Trophoblast cell (in vitro differentiated cells and primary cell): ENCODE results near the gene RPL29. TPM values are rescaled to one million over a fixed set of nuclear protein-coding genes. Genes with fewer than 3 reads are reported as not detected.
"Not testable (repeated sequence)": the region's sequence is repeated elsewhere in the genome, so short reads cannot be mapped to it uniquely, and the experiment has no call there.

ENCODE experiments used
- DNase-seq, 2 donors: peaks; one replicate each; pipeline ENCODE4 v3.0.0-alpha.2; 2016
- H2AFZ ChIP-seq: 2 replicates; pipeline ENCODE4 v1.6.1; 2013; ENCODE audit warnings: low read length, moderate library complexity, mild to moderate bottlenecking; ENCODE audit not compliant: insufficient read depth, poor library complexity
- H2AK5ac ChIP-seq: 2 replicates; pipeline ENCODE4 v1.6.1; 2013; ENCODE audit warnings: mild to moderate bottlenecking, low read length
- H2BK120ac ChIP-seq: 2 replicates; pipeline ENCODE4 v1.6.1; 2013; ENCODE audit warnings: low read length, mild to moderate bottlenecking, moderate library complexity; ENCODE audit not compliant: insufficient read depth, poor library complexity
- H2BK12ac ChIP-seq: 2 replicates; pipeline ENCODE4 v1.6.1; 2013; ENCODE audit warnings: mild to moderate bottlenecking, low read length, moderate library complexity
- H2BK5ac ChIP-seq: 2 replicates; pipeline ENCODE4 v1.6.1; 2013; ENCODE audit warnings: low read length, low read depth, moderate library complexity, mild to moderate bottlenecking; ENCODE audit not compliant: poor library complexity
- H3K14ac ChIP-seq: 2 replicates; pipeline ENCODE4 v1.6.1; 2013; ENCODE audit warnings: mild to moderate bottlenecking, low read length
- H3K18ac ChIP-seq: 2 replicates; pipeline ENCODE4 v1.6.1; 2013; ENCODE audit warnings: mild to moderate bottlenecking, low read length
- H3K23ac ChIP-seq: 2 replicates; pipeline ENCODE4 v1.6.1; 2013; ENCODE audit warnings: low read length
- H3K27ac ChIP-seq: 2 replicates; pipeline ENCODE4 v1.5.1; 2013; ENCODE audit warnings: low read depth, mild to moderate bottlenecking, inconsistent platforms, low read length, moderate library complexity
- H3K27me3 ChIP-seq: 2 replicates; pipeline ENCODE4 v1.6.1; 2013; ENCODE audit warnings: inconsistent platforms, mild to moderate bottlenecking, low read length, moderate library complexity; ENCODE audit not compliant: insufficient read depth
- H3K36me3 ChIP-seq, 2 experiments: 1 replicate in 1 of 2; 2 replicates in 1 of 2; pipeline ENCODE4 v1.6.1; 2013; ENCODE audit warnings: low read length in 2 of 2, mild to moderate bottlenecking in 2 of 2, moderate library complexity in 1 of 2; ENCODE audit not compliant: insufficient read depth in 2 of 2, control insufficient read depth in 1 of 2
- H3K4ac ChIP-seq: 2 replicates; pipeline ENCODE4 v1.6.1; 2013; ENCODE audit warnings: low read depth, mild to moderate bottlenecking, low read length, moderate library complexity
- H3K4me1 ChIP-seq, 2 experiments: 1 replicate in 1 of 2; 2 replicates in 1 of 2; pipeline ENCODE4 v1.6.1; 2013; ENCODE audit warnings: low read length in 2 of 2, mild to moderate bottlenecking in 2 of 2, moderate library complexity in 1 of 2; ENCODE audit not compliant: insufficient read depth in 2 of 2, control insufficient read depth in 1 of 2
- H3K4me2 ChIP-seq: 2 replicates; pipeline ENCODE4 v1.6.1; 2013; ENCODE audit warnings: inconsistent platforms, mild to moderate bottlenecking, low read length, moderate library complexity
- H3K4me3 ChIP-seq: 2 replicates; pipeline ENCODE4 v1.5.1; 2013; ENCODE audit warnings: mild to moderate bottlenecking, low read depth, low read length, inconsistent platforms
- H3K79me1 ChIP-seq: one replicate; pipeline ENCODE4 v1.6.1; 2013; ENCODE audit warnings: low read length
- H3K79me2 ChIP-seq: 2 replicates; pipeline ENCODE4 v1.6.1; 2013; ENCODE audit warnings: low read length, mild to moderate bottlenecking; ENCODE audit not compliant: control insufficient read depth, insufficient read depth, poor library complexity
- H3K9ac ChIP-seq: 2 replicates; pipeline ENCODE4 v1.6.1; 2013; ENCODE audit warnings: mild to moderate bottlenecking, low read length
- H3K9me3 ChIP-seq: 2 replicates; pipeline ENCODE4 v1.6.1; 2013; ENCODE audit warnings: low read depth, mild to moderate bottlenecking, control low read depth, inconsistent platforms, low read length; ENCODE audit not compliant: insufficient read depth
- H4K12ac ChIP-seq: 2 replicates; pipeline ENCODE4 v1.6.1; 2013; ENCODE audit warnings: low read depth, mild to moderate bottlenecking, low read length, moderate library complexity
- H4K8ac ChIP-seq: 2 replicates; pipeline ENCODE4 v1.6.1; 2013; ENCODE audit warnings: low read depth, mild to moderate bottlenecking, low read length, moderate library complexity
- H4K91ac ChIP-seq: one replicate; pipeline ENCODE4 v1.6.1; 2013; ENCODE audit warnings: low read depth, mild to moderate bottlenecking, low read length, moderate library complexity
- WGBS: extraction: QIAGEN DNeasy Blood & Tissue Kit; methylation state at CpG from one replicate; pipeline ENCODE4 v1.1.7; 2013; ENCODE audit warnings: missing lambda C conversion rate; ENCODE audit not compliant: insufficient read length, insufficient coverage; ENCODE audit errors: extremely low coverage; 5-methylcytosine and 5-hydroxymethylcytosine counted together
- polyA plus RNA-seq: library from polyadenylated mRNA; stranded (reverse); fragments of 200-250 nt; gene quantifications from 2 replicates; pipeline ENCODE4 v1.2.3, GENCODE V29; 2013

Gene RPL29
- polyA plus RNA-seq: 1,473 and 1,577 TPM in 2 replicates

GRCh38 chr3:51995346-51996163 is at the start of gene RPL29:
RPL29 (minus strand) TSS chr3:51995895; CDS start chr3:51995461, 434 bp downstream.
- no peaks in the 10 kb centered on the region for H3K27me3 ChIP-seq
- H3K4me2 ChIP-seq: peak within 1 kb of the TSS; percentile 82
- no peak within 1 kb of the TSS for H3K23ac ChIP-seq
- peak within 1 kb of the TSS; percentile 94 for H4K91ac ChIP-seq
- H3K4me1 ChIP-seq: peaks cover 13% of the 10 kb centered on the region in 2 experiments
- H2AK5ac ChIP-seq: peak within 1 kb of the TSS; percentile 93
- H3K27ac ChIP-seq: peak within 1 kb of the TSS; percentile 84
- peak within 1 kb of the TSS; percentile 90 for H2BK5ac ChIP-seq
- H3K14ac ChIP-seq: peak within 1 kb of the TSS; percentile 95
- H2AFZ ChIP-seq: peak within 1 kb of the TSS; percentile 84
- peak within 1 kb of the TSS; percentile 98 for H4K8ac ChIP-seq
- peak within 1 kb of the TSS; percentile 86 for H4K12ac ChIP-seq
- H3K4ac ChIP-seq: peak within 1 kb of the TSS; percentile 99
- H3K18ac ChIP-seq: peak within 1 kb of the TSS; percentile 92
- peaks cover 8% of the 10 kb centered on the region for H3K79me1 ChIP-seq
- peak within 1 kb of the TSS; percentile 59 for H2BK120ac ChIP-seq
- no peak within 1 kb of the TSS for H2BK12ac ChIP-seq
- WGBS: no CpG with 5 or more reads among the region's 40 CpGs
- H3K4me3 ChIP-seq: peak within 1 kb of the TSS; percentile 95
- H3K9me3 ChIP-seq: no peaks in the 10 kb centered on the region
- peaks cover 11% of the 10 kb centered on the region for H3K79me2 ChIP-seq
- peak; percentile 91 to 97 for DNase-seq
- peaks cover 32 to 33% of the 10 kb centered on the region in 2 experiments for H3K36me3 ChIP-seq
- H3K9ac ChIP-seq: peak within 1 kb of the TSS; percentile 94

- H4K12ac ChIP-seq: no peak overlapping the region
- peak overlapping the region; percentile 28 for H3K4ac ChIP-seq
- H3K9ac ChIP-seq: no peak overlapping the region
- H2BK12ac ChIP-seq: peak overlapping the region; percentile 67
- H2BK5ac ChIP-seq: no peak overlapping the region
- H3K4me1 ChIP-seq: peaks cover 19 to 23% of the 10 kb centered on the region in 2 experiments
- peak overlapping the region; percentile 19 for H2AFZ ChIP-seq
- H3K79me1 ChIP-seq: peaks cover 19% of the 10 kb centered on the region
- peak overlapping the region; percentile 43 for H3K14ac ChIP-seq
- H3K4me3 ChIP-seq: no peak overlapping the region
- peak overlapping the region; percentile 87 for H4K91ac ChIP-seq
- H3K36me3 ChIP-seq: peaks cover 7 to 8% of the 10 kb centered on the region in 2 experiments
- peak overlapping the region; percentile 13 for H2AK5ac ChIP-seq
- H3K23ac ChIP-seq: no peak overlapping the region
- WGBS: no CpG with 5 or more reads among the region's 18 CpGs
- H2BK120ac ChIP-seq: peak overlapping the region; percentile 61
- no peaks in the 10 kb centered on the region for H3K27me3 ChIP-seq
- no peak overlapping the region for H3K4me2 ChIP-seq
- H3K79me2 ChIP-seq: peaks cover 1% of the 10 kb centered on the region
- H3K27ac ChIP-seq: peak overlapping the region; percentile 3
- peak overlapping the region; percentile 38 for H4K8ac ChIP-seq
- no peaks in the 10 kb centered on the region for H3K9me3 ChIP-seq
- peak overlapping the region; percentile 16 for H3K18ac ChIP-seq
- no peak for DNase-seq
Measured at GRCh38 chr3:52044869-52045619, 49.3 kb upstream of the RPL29 start.

GRCh38 chr3:52043750-52044149 is 48.1 kb upstream of the RPL29 start:
- no peak overlapping the region for H3K27ac ChIP-seq
- no CpG with 5 or more reads among the region's 6 CpGs for WGBS
- no peak overlapping the region for H3K4me2 ChIP-seq
- H3K18ac ChIP-seq: no peak overlapping the region
- H4K8ac ChIP-seq: no peak overlapping the region
- no peak overlapping the region for H3K4ac ChIP-seq
- no peak overlapping the region for H2BK12ac ChIP-seq
- H2BK120ac ChIP-seq: no peak overlapping the region
- H3K23ac ChIP-seq: no peak overlapping the region
- peaks cover 19% of the 10 kb centered on the region for H3K79me1 ChIP-seq
- H2AFZ ChIP-seq: no peak overlapping the region
- peak overlapping the region; percentile 7 for H4K91ac ChIP-seq
- no peak overlapping the region for H3K9ac ChIP-seq
- H2BK5ac ChIP-seq: no peak overlapping the region
- H3K14ac ChIP-seq: no peak overlapping the region
- H2AK5ac ChIP-seq: no peak overlapping the region
- peaks cover 1% of the 10 kb centered on the region for H3K79me2 ChIP-seq
- H4K12ac ChIP-seq: no peak overlapping the region
- no peaks in the 10 kb centered on the region for H3K27me3 ChIP-seq
- DNase-seq: no peak
- H3K9me3 ChIP-seq: no peaks in the 10 kb centered on the region
- H3K4me1 ChIP-seq: peaks cover 19 to 23% of the 10 kb centered on the region in 2 experiments
- no peak overlapping the region for H3K4me3 ChIP-seq
- H3K36me3 ChIP-seq: no peaks in the 10 kb centered on the region

- H3K9me3 ChIP-seq, H3K36me3 ChIP-seq, H2BK120ac ChIP-seq, H2AK5ac ChIP-seq, H3K79me2 ChIP-seq, H2AFZ ChIP-seq, H3K27me3 ChIP-seq, H2BK12ac ChIP-seq, H2BK5ac ChIP-seq, H3K4me2 ChIP-seq, H4K91ac ChIP-seq, DNase-seq, H3K4ac ChIP-seq, H4K8ac ChIP-seq, H3K23ac ChIP-seq, H3K14ac ChIP-seq, H3K9ac ChIP-seq, H4K12ac ChIP-seq, H3K4me3 ChIP-seq, H3K27ac ChIP-seq, H3K18ac ChIP-seq: not testable (repeated sequence)
- Histone ChIP-seq H3K79me1 (peaks cover 19% of the 10 kb centered on the region), H3K4me1 (peaks cover 19 to 23% of the 10 kb centered on the region in 2 experiments)
- no CpG with 5 or more reads among the region's 1 CpG for WGBS
Measured at GRCh38 chr3:52043039-52043438, 47.3 kb upstream of the RPL29 start.
